HG03558 (cell line): ENCODE results near the gene COL27A1.
"Not testable (repeated sequence)": the region's sequence is repeated elsewhere in the genome, so short reads cannot be mapped to it uniquely, and the experiment has no call there.

ENCODE experiments used
- ATAC-seq: cut with Tn5 transposase; IDR thresholded peaks from one replicate; pipeline ENCODE4 v1.9.1; 2021; ENCODE audit warnings: moderate number of reproducible peaks; ENCODE audit not compliant: unreplicated experiment; ENCODE audit errors: extremely low read depth

COL27A1 gene

DNA sequence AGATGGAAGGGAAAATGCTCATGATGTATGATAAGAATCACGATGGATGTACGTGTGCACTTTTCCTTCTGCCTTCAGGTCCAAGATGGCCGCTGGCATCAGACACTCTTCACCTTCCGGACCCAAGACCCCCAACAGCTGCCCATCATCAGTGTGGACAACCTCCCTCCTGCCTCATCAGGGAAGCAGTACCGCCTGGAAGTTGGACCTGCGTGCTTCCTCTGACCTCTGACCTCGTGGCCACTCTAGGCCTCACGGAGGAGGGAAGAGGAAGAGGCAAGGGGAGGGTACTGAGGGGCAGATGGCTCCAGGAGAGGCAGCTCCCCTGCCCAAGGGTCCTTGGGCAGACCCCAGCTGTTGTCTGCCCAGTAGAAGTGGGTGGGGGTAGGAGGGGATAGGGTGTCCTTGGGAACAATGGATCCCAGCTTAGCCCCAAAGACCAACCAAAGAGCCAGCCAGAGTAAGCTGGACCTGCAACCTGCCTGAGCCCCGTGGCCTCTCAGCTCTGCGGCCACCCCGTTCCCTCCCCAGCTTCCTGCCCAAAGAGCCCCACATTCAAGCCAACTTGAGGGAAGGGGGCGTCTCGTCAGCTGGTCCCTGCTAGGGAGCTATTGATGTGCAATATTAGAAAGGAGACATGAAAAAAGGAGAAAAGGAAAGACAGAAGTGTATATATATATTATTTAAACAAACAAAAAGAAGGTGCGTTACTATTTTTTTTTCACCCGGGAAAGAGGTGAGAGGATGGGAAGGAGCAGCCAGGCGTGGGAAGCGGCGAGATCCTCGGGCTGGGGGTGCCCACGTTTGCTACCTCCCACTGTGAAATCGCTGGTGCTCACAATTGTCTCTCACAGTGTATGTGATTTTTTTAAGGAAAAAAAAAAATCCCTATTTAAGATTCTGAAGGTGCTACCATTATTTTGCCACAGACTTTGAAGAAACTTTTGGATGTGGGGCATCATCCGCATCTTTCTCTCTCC, 155.4 kb downstream of the COL27A1 start:
- no peak for ATAC-seq

DNA sequence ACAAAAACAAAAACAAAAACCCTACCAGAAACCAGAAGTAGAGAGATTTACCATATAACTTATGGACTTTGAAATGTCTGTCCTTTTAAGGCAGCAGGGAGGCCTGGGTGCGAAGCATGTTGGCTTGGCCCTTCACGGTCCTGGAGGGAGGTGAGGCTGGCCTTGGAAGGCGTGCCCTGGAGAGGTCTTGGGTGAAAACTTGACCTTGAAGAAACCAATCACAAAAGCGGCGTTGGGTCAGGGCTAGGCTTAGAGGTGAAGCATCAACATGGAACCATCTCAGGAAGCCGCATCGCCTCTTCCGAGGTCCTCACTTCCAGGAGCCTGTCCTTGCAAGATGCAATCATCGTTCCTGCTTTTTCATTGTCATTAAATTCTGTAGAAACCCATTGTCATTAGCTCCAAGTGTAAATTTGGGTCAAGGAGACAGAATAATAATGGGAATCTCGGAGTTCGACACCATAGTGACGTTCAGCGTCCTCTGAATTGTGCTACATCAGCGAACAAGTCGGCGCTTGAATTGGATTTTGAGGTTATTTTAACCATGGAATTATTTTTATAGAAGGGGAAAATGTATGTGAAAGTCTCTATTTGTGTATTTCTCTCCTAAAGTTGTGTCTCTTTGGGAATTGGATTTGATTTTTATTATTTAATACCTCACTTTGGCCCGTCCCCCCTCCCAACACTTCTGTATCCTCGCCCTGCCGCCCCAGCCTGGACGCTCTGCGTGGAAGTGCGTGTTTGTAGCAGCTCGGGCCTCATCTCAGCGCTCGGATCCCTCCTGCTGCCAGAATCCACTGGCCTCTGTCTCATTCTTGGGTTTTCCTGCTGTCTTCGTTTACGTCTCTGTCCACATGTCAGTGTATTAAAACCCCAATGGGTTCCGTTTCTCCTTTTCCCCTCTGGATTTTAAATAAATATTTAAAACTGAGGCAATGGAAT, 156.5 kb downstream of the COL27A1 start:
- no peak for ATAC-seq

DNA sequence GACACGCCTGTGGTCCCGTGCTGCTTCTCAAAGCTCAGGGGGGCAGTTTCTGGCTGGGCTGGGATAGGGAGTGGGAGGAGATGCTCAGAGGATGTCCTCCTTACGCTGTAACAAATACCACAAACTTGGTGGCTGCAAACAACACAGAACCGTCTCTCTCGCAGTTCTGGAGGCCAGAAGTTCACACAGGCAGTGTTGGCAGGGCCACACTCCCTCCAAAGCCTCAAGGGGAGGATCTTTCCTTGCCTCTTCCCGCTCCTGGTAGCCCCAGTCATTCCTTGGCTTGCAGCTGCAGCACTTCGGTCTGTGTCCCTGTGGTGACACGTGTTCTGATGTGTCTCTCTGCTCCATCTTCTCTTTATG, 157.2 kb downstream of the COL27A1 start:
- no peak for ATAC-seq

DNA sequence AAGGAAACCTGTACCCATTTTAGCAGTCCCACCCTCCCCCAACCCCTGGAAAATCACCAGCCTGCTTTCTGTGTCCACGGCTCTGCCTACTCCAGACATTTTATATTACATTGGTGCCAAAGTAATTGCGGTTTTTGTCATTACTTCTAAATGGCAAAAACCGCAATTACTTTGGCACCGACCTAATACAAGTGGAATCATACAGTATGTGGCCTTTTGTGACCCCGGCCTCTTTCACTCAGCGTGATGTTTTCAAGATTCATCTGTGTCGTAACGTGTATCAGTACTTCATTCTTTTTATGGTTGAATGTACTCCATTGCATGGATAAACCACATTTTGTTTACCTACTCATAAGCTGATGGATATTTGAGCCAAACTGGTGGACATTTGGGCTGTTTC, 157.8 kb downstream of the COL27A1 start:
- ATAC-seq: no peak

DNA sequence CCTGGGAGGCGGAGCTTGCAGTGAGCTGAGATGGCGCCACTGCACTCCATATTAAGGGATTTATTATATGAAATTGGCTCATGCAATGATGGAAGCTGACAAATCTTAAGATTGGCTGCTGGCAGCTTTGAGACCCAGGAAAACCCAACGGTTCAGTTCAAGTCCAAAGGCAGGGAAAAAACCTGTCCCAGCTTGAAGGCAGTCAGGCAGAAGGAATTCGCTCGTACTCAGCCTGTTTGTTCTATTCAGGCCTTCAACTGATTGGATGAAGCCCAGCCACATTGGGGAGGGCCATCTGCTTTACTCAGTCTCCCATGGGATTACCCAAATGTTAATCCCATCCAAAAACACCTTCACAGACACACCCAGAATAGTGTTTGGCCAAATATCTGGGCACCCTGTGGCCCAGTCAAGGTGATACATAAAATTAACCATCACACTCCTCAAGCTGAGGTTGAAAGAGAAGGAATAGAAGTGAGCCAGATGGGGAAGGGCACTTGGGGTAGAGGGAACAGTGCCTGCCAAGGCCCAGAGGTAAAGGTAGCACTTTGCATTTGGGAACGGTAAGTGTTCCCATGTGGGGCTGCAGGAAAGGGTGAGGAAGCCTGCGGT, 159.0 kb downstream of the COL27A1 start:
- ATAC-seq: no peak

DNA sequence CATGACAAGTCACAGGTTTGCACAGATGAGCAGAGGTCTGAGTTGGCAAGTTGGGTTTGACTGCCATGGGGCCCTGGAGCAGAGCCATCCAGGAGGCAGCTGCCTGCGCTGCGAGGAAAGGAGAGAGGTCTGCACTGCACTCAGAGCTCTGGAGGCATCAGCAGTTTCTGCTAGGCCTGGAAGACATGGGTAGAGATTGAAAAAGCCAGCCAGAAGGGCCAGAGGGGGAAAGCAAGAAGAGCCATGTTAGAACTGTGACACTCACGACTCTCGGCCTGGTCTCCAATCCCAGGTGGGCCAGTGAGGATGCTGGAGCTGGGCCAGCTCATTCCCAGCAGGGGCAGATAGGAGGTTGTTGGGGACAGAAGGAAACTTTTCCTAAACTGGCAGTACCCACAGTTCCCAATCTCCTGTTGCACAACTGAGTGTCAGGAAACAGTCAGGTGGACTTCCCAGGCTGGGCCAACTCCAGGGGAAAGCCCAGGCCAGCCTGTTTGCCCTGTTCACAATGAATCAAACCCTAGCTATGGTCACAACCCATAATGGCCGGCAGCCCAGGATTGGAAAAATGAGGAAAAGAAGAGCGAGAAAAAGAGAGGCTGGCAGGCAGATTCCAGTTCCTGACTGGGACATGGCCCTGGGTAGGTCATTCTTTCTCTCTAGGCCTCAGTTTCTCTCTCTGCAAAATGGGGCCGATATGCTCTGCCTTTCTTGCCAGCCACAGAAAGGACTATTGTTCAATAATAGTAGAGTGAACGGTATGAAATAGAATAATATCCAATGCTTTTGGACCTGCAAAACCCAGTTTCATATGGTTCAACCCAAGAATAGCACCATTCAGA, 159.8 kb downstream of the COL27A1 start:
- ATAC-seq: no peak

DNA sequence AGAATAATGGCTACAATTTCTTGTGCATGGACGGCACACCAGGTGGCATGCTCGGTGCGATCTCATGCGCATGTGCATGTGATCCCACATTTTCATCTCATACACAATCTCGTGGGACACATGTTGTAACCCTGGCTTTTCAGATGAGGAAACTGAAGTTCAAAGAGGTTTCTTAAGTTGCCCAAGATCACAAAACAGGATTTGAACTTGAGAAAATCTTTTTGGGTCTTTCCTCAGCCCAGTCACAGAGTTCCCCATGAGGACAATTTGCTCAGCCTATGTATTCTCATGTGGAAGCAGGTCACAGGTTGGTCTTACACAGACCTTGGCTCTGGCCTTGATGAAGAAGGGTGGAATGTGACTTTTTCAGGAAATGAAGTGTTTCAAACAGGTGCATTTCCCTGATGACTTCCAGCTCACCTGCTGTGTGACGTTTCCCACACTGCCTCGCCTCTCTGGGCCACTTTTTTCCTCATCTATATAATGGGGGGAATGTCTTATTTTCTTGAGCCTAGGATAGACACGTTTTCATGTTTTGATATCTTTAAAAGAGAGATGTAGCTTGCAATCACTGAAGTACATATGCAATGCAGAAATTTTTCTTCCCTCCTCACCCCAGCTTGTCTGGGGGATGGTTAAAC, 160.5 kb downstream of the COL27A1 start:
- ATAC-seq: no peak

DNA sequence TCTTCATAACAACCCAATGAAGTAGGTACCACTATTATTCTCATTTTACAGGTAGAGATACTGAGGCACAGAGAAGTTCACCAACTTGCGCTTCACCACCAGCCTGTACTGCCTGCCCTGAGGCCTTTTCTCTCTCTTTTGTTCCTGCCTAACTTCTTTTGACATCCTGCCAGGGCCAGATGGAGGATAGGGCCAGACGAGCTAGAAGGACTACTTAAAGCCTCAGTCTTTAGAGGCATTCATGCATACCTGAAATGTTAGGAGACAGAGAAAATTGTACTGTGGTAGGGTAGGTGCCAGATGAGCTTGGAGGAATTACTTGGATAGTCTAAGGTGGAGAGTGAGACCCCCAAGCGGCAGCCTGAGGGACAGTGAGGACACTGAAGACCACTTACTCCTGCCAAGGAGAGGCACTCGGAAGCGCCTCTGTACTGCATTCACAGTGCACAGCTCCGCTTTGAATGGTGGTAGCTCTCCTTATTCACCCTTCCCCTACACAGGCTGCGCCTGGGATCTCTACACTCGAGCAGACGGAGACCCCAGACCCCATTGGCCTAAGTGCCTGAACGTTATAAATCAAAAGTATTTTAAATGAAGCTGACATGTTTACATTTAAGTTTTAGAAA, 161.4 kb downstream of the COL27A1 start:
- no peak for ATAC-seq

DNA sequence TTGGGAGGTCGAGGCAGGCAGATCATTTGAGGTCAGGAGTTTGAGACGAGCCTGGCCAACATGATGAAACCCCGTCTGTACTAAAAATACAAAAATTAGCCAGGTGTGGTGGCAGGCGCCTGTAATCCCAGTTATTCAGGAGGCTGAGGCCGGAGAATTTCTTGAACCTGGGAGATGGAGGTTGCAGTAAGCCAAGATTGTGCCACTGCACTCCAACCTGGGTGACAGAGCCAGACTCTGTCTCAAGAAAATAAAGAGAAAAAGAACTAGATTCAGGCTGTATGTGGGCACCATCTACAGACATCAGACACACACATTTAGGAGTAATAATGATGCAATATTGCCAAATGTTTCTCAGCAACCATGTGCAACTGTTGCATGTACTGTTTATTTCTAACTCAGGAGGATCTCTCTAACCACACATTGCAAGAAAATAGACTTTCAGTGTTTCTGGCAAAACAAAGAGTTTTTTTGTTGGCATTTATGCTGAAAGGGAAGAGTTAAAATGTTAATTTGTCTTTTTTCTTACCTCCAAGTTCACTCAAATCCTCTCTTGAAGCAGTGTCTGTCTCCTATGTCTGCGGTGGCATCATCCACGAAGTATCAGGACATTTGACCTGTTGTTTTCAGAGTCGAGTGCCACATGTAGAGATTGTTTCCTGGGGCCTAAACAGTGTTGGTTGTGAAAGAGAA, 162.5 kb downstream of the COL27A1 start:
- ATAC-seq: no peak

DNA sequence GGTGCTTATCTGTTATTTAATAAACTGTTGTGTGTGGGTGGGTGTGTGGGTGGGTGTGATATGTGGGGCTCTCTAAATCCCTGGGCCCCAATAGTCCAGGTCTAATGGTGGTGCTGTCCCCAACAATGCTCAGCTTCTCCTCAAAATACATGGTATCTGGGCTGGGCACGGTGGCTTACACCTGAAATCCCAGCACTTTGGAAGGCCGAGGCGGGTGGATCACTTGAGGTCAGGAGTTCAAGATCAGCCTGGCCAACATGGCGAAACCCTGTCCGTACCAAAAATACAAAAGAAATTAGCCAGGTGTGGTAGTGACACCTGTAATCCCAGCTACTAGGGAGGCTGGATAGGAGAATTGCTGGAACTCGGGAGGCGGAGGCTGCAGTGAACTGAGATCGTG, 163.1 kb downstream of the COL27A1 start:
- no peak for ATAC-seq

DNA sequence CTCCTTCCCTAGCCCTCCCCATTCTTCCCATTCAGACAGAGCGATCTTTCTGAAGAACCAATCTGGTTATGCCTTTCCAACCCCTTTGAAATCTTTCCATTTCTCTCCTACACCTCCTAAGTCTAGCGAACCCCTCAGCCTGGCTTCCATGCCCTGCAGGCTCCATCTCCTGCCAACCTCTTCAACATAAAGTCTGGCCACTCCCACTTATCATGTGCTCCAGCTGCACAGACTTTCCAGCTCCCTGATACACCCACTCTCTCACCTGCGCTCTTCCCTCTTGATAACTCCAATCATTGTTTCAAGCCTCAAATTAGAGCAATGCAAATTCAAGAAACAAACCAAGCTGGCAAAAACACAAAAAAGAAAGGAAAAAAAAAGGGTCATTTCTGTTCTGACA, 163.8 kb downstream of the COL27A1 start:
- no peak for ATAC-seq

DNA sequence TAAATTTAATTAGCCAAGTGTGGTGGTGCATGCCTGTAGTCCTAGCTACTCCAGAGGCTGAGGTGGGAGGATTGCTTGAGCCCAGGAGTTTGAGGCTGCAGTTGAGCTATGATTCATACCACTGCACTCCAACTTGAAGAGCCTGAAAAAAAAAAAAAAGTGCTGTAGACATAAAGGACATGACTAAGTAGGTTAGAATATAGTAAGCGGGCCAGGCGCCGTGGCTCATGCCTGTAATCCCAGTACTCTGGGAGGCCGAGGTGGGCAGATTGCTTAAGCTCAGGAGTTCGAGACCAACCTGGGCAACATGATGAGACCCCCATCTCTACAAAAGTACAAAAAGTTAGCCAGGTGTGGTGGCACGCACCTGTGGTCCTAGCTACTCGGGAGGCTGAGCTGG, 165.4 kb downstream of the COL27A1 start:
- not testable (repeated sequence) for ATAC-seq

DNA sequence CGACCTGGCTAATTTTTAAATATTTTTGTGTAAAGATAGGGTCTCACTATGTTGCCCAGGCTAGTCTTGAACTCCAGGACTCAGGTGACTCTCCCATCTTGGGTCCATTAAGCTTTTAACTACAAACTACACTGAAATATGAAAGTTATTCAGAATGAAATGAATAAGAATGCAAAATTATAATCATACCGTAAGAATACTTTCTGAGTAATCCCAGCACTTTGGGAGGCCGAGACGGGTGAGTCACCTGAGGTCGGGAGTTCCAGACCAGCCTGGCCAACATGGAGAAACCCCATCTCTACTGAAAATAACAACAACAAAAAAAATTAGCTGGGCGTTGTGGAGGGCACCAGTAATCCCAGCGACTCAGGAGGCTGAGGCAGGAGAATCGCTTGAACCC, 166.4 kb downstream of the COL27A1 start:
- ATAC-seq: no peak

DNA sequence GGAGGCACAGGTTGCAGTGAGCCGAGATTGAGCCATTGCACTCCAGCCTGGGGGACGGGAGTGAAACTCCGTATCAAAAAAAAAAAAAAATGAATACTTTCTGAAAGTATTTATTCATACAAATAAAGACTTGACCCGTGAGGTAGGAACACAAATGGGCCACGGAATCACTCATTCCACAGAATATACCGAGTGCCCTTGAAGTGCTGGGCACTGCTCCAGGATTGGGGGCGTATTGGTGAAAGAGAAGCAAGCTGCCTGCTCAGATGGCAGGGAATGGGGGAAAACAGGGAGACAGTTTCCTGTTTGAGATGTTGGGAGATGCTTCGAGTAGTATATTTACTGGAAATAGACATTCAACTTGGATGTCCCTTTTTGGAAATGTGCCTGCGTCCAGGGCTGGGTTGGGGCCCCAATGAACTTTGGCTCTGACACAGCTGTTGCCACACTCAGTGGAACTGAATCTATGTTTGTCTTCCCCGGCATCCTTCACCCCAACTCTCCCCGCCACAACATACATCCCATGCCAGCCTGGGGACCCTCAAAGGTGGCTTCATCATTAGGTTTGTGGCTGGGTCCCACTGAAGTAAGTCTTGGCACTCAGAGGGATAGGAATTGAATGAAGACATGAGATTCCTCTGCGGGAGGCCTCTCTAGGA, 167.0 kb downstream of the COL27A1 start:
- not testable (repeated sequence) for ATAC-seq

DNA sequence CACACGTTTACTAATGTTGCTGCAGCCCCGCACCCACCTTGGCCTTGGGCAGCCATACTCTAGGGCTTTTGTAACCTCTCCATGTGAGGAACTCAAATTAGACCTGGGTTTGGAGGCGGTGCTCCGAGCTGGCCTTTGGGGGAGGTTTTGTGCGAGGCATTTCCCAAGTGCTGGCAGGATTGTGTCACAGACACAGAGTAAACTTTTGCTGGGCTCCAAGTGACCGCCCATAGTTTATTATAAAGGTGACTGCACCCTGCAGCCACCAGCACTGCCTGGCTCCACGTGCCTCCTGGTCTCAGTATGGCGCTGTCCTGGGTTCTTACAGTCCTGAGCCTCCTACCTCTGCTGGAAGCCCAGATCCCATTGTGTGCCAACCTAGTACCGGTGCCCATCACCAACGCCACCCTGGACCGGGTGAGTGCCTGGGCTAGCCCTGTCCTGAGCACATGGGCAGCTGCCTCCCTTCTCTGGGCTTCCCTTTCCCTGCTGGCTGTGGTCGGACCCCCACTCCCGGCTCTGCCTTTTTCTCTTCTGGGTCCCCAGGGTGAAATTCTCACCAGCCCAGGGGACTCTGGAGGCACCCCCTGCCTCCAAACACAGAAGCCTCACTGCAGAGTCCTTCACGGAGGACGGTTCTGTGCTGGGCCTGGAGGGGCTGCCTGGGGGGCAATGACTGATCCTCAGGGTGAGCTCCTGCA, 167.6 kb downstream of the COL27A1 start, which contains the start of gene ORM1:
Gene ORM1, plus strand, starts transcription at position 268 of the 701 bp plus-strand sequence. Its CDS starts 36 bp downstream, at position 304.
- not testable (repeated sequence) for ATAC-seq

DNA sequence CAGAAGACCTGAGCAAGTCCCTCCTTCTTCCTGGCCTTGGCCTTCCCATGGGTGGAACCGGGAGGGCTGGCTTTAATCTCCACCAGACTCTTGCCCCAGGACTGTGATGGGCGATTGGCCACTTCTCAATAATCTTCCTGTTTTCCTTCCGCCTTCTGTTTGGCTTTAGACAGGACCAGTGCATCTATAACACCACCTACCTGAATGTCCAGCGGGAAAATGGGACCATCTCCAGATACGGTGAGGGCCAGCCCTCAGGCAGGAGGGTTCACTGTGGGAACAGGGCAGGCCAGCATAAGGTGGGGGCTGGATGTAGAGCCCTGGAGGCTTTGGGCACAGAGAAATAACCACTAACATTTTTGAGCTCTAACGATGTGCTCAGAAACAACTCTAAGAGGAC, 168.5 kb downstream of the COL27A1 start:
- not testable (repeated sequence) for ATAC-seq

DNA sequence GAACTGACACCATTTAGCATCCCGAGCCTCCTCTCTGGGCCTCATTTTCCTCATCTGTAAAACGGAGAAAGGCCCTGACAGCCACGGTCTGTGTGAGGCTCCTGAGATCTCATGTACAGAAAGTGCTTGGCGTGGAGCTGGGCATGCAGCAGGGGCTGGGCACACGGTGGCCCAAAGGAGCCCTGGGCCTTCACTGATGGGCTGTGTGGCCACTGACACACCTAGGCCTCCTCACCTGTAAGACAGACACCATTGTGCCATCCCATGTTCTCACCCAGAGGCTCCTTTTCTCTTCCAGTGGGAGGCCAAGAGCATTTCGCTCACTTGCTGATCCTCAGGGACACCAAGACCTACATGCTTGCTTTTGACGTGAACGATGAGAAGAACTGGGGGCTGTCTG, 169.2 kb downstream of the COL27A1 start:
- no peak for ATAC-seq
